ENCODE data around the gene TAOK1. TPM values are rescaled to one million over a fixed set of nuclear protein-coding genes. Genes with fewer than 3 reads are reported as not detected.
A peak's percentile ranks its signal among the peaks of the same experiment; 100 is the strongest.

The TAOK1 gene
- total and polyA plus RNA-seq, 2 of the 13 experiments (the other 11 are each of a cell fraction or from before 2014, with no cell fraction given): 14.1 to 23.0 TPM

DNA sequence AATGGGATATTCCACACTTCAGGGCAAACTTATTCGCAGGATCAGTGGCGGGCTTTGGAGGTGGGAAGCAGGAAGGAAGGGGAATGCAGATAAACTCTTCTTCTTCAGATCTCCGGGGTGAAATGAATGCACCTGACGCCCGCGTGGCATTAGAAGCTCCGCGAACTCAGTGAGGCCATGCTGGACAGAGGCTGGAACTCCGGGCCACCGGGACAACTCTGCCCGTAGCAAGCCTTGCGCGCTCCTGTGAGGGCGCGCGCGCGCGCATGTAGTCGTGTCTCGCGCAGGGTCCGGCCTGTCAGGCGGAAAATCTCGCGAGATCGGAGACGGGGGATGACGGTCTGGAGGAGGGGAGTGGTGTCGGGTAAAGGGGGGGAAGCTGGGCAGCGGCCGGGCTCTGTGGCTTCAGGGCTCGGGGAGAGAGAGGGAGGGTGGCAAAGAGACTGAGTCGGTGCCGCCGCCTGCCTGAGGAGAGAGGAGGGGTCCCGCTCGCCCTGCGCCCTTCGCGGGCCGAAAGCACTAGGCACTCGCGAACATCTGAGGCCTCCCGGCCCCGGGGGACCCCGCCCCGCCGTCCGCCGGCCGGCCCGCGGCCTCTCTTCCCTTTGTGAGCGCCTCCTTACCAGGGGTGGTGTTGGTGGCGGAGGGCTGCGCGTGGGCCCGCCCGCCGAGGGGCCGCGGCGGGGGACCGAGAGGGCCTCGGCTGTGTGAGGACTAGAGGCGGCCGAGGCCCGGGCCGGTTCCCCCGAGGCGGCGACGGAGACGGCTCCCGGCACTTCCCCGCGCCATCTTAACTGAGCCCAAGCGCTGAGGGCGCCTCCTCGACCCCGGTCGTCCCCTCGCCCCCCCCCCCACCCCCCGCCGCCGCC lies at the start of gene TAOK1 (continued):
- TF ChIP-seq, protein P1, sequence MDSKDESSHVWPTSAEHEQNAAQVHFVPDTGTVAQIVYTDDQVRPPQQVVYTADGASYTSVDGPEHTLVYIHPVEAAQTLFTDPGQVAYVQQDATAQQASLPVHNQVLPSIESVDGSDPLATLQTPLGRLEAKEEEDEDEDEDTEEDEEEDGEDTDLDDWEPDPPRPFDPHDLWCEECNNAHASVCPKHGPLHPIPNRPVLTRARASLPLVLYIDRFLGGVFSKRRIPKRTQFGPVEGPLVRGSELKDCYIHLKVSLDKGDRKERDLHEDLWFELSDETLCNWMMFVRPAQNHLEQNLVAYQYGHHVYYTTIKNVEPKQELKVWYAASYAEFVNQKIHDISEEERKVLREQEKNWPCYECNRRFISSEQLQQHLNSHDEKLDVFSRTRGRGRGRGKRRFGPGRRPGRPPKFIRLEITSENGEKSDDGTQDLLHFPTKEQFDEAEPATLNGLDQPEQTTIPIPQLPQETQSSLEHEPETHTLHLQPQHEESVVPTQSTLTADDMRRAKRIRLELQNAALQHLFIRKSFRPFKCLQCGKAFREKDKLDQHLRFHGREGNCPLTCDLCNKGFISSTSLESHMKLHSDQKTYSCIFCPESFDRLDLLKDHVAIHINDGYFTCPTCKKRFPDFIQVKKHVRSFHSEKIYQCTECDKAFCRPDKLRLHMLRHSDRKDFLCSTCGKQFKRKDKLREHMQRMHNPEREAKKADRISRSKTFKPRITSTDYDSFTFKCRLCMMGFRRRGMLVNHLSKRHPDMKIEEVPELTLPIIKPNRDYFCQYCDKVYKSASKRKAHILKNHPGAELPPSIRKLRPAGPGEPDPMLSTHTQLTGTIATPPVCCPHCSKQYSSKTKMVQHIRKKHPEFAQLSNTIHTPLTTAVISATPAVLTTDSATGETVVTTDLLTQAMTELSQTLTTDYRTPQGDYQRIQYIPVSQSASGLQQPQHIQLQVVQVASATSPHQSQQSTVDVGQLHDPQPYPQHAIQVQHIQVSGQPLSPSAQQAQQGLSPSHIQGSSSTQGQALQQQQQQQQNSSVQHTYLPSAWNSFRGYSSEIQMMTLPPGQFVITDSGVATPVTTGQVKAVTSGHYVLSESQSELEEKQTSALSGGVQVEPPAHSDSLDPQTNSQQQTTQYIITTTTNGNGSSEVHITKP (CRISPR knock-in tag; IDR thresholded peaks at IDR 0.05; ENCODE audit: low read depth): no peak
- TF ChIP-seq ZNF879 (CRISPR knock-in tag; IDR thresholded peaks at IDR 0.05) (no peak), NONO (IDR thresholded peaks at IDR 0.05) (no peak), NONO (CRISPR knock-in tag; conservative IDR thresholded peaks at IDR 0.05) (peak; percentile 75), PRPF4 (IDR thresholded peaks at IDR 0.05; ENCODE audit: low read depth, low read length, poor library complexity, severe bottlenecking) (no peak), ZNF672 (CRISPR knock-in tag; IDR thresholded peaks at IDR 0.05) (no peak), CHCHD3 (CRISPR knock-in tag; IDR thresholded peaks at IDR 0.05) (no peak), ZNF878 (CRISPR knock-in tag; IDR thresholded peaks at IDR 0.05) (0 out of 2 replicates have a peak, but pooled peaks have one; percentile 56), ZNF674 (CRISPR knock-in tag; IDR thresholded peaks at IDR 0.05; ENCODE audit: low read depth) (no peak), BRD4 (CRISPR knock-in tag; IDR thresholded peaks at IDR 0.05) (no peak), ZNF282 (IDR thresholded peaks at IDR 0.05; ENCODE audit: partially characterized antibody) (no peak), ONECUT2 (CRISPR knock-in tag; IDR thresholded peaks at IDR 0.05) (no peak; the same call in 1 of the 2 replicates), FOSL1 (CRISPR knock-in tag; IDR thresholded peaks at IDR 0.05; ENCODE audit: borderline replicate concordance) (no peak), THAP9 (CRISPR knock-in tag; IDR thresholded peaks at IDR 0.05; ENCODE audit: borderline replicate concordance) (peak; percentile 82; the same call in 1 of the 2 replicates), ATRX (CRISPR knock-in tag; IDR thresholded peaks at IDR 0.05; ENCODE audit: borderline replicate concordance) (no peak), ZMYM4 (CRISPR knock-in tag; IDR thresholded peaks at IDR 0.05) (peak; percentile 91), PAWR (CRISPR knock-in tag; IDR thresholded peaks at IDR 0.05; ENCODE audit: borderline replicate concordance) (no peak), LCORL (IDR thresholded peaks at IDR 0.05) (no peak), LCORL (CRISPR knock-in tag; IDR thresholded peaks at IDR 0.05) (peak; percentile 64; the same call in 1 of the 2 replicates), ZNF143 (CRISPR knock-in tag; IDR thresholded peaks at IDR 0.05) (peak; percentile 81), ZNF547 (CRISPR knock-in tag; IDR thresholded peaks at IDR 0.05) (peak; percentile 77; the same call in 1 of the 2 replicates), SMYD3 (CRISPR knock-in tag; IDR thresholded peaks at IDR 0.05) (peak; percentile 69; the same call in 1 of the 2 replicates), PRMT3 (CRISPR knock-in tag; IDR thresholded peaks at IDR 0.05; ENCODE audit: borderline replicate concordance, low read depth) (no peak), AGO1 (IDR thresholded peaks at IDR 0.05; ENCODE audit: low read depth, low read length, poor library complexity, severe bottlenecking) (no peak), ATAD3A (CRISPR knock-in tag; IDR thresholded peaks at IDR 0.05) (no peak)

Data from HepG2 (cell line).